Measurements from ENCODE around the gene ZNF148. TPM values are rescaled to one million over a fixed set of nuclear protein-coding genes. Genes with fewer than 3 reads are reported as not detected.
A peak's percentile ranks its signal among the peaks of the same experiment; 100 is the strongest.

The ZNF148 gene
- total RNA-seq, 4 donors from 2014 or later, result 10.7 to 25.9 (median 16.9) TPM

DNA sequence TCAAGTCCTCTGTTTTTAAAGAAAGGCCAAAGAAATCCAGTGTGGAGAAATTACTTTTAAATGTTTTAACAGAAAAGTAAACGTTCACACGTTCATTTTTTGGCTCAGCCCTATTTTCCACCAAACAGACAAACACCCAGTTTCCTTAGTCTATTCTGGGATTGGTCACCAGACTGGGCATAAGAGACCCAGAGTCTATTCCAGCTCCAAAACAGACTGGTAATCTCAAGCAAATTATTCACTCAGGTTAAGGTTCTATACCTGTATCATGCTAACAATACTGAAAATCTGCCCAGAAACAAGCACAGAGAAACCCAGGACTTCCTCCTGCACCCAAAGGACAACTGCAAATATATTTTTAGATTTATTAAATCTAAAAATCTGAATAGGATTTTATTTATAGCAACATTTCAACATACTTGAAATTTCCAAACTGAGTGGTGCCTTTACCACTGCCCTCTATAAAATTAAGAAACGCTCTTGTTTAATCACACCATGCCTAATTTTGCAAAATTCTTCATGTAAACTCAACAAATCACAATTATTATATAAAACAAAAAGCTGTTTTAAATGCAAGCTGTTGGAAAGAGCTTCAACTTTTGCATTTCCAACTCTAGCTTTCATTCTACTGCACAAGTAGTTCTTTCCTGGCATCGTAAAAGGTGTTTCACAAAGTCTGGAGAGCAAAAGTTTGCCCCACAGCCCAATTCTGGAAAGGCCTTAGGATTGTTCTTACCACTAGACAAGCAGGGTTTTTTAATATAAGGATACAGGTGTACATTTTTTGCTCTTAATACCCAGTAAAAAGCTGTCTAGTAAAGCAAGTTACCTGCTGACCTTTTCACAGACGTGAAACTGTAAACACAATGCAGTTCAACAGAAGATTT lies 18.7 kb downstream of the ZNF148 start:
- H3K27me3 ChIP-seq, result no peaks in the 10 kb centered on the region
- intact Hi-C loops (cut with DNase I), result no loop called here

DNA sequence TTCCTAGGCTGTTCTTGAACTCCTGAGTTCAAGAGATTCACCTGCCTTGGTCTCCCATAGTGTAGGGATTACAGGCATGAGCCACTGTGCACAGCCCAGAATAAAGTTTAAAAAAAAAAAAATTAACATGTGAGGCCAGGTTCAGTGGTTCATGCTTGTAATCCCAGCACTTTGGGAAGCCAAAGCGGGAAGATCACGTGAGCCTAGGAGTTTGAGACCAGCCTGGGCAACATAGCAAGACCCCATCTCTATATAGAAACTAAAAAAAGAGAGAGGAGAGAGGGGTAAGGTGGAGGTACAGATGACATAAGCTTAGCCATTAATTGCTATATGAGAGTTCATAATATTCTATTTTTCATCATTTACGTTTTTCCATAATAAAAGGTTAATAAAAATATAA lies 21.5 kb downstream of the ZNF148 start:
- H3K27me3 ChIP-seq, result no peaks in the 10 kb centered on the region
- 95 to 98% methylated on average over 3 of the region's 3 CpGs for WGBS, 2 donors
- H3K36me3 ChIP-seq, result peaks cover 0 to 5% (median 0%) of the 10 kb centered on the region in 3 donors
- intact Hi-C loops (cut with DNase I), result no loop called here
- TF ChIP-seq, protein P1, sequence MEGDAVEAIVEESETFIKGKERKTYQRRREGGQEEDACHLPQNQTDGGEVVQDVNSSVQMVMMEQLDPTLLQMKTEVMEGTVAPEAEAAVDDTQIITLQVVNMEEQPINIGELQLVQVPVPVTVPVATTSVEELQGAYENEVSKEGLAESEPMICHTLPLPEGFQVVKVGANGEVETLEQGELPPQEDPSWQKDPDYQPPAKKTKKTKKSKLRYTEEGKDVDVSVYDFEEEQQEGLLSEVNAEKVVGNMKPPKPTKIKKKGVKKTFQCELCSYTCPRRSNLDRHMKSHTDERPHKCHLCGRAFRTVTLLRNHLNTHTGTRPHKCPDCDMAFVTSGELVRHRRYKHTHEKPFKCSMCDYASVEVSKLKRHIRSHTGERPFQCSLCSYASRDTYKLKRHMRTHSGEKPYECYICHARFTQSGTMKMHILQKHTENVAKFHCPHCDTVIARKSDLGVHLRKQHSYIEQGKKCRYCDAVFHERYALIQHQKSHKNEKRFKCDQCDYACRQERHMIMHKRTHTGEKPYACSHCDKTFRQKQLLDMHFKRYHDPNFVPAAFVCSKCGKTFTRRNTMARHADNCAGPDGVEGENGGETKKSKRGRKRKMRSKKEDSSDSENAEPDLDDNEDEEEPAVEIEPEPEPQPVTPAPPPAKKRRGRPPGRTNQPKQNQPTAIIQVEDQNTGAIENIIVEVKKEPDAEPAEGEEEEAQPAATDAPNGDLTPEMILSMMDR (IDR thresholded peaks at IDR 0.05), result no peak
- no peak for TF ChIP-seq POLR2A (IDR thresholded peaks at IDR 0.05)
- H3K4me3 ChIP-seq, result no peak overlapping the region
- DNase-seq, result no peak
- H3K9me3 ChIP-seq, result no peaks in the 10 kb centered on the region
- no peak overlapping the region for H3K27ac ChIP-seq
- peaks cover 6 to 51% (median 14%) of the 10 kb centered on the region in 3 donors for H3K4me1 ChIP-seq

More for the DNA sequence above, 18.7 kb downstream of the ZNF148 start:
- Histone ChIP-seq H3K36me3 (no peaks in the 10 kb centered on the region), H3K4me3 (peak overlapping the region; percentile 42 to 74 (median 55)), H3K9me3 (no peaks in the 10 kb centered on the region), H3K27ac (peak overlapping the region; percentile 45 to 64 (median 56)), H3K4me1 (peaks cover 6 to 49% (median 12%) of the 10 kb centered on the region in 3 donors)
- DNase-seq, result no peak
- TF ChIP-seq, protein P1 (IDR thresholded peaks at IDR 0.05), result no peak
- TF ChIP-seq POLR2A (IDR thresholded peaks at IDR 0.05), result no peak
- WGBS, 2 donors, result 29 to 36% methylated on average over 5 of the region's 5 CpGs

DNA sequence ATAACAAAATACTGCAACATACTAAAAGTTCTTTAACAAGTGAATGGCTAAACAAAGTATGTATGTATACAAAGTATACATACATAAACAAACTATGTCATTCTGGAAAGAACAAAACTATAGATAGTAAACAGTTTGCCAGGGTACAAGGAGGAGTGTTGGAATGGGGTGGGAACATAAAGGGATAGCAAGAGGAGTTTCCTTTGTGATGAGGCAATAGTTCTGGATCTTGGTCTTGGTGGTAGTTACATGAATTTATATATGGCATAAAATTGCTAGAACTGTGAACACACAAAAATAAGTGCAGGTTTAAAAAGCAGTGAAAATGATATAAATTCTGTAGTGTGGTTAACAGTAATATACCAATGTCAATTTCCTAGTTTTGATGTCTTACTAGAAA lies 22.0 kb downstream of the ZNF148 start:
- Histone ChIP-seq H3K36me3 (peaks cover 0 to 5% (median 0%) of the 10 kb centered on the region in 3 donors), H3K27ac (no peak overlapping the region), H3K4me1 (peaks cover 6 to 46% (median 14%) of the 10 kb centered on the region in 3 donors), H3K27me3 (no peaks in the 10 kb centered on the region), H3K4me3 (no peak overlapping the region), H3K9me3 (no peaks in the 10 kb centered on the region)
- no peak for DNase-seq
- intact Hi-C loops (cut with DNase I), result no loop called here
- no peak for TF ChIP-seq POLR2A (IDR thresholded peaks at IDR 0.05)
- TF ChIP-seq, protein P1 (IDR thresholded peaks at IDR 0.05), result no peak

DNA sequence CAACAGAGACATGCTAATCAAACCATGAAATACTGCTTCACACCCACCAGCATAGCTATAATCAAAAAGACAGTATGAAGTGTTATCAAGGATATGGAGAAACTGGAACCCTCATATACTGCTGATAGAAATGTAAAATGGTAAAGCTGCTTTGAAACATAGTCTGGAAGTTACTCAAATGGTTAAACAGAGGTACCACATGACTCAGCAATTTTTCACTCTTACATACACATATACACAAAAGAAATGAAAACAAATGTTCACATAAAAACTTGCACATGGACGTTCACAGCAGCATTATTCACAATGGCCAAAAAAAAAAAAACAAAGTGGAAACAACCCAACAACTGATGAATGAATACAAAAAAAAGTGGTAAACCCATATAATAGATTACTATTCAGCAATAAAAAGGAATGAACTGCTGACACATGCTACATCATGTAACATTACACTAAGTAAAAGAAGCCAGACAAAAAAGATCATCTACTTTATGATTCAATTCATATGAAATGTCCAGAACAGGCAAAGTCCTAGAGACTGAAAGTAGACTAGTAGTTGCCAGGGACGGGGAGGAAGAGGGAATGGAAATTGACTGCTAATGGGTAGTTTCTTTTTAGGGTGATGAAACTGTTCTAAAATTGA lies 23.2 kb downstream of the ZNF148 start:
- Histone ChIP-seq H3K36me3 (peaks cover 0 to 5% (median 0%) of the 10 kb centered on the region in 3 donors), H3K9me3 (no peaks in the 10 kb centered on the region), H3K27me3 (no peaks in the 10 kb centered on the region), H3K27ac (no peak overlapping the region), H3K4me1 (peaks cover 0 to 34% (median 14%) of the 10 kb centered on the region in 3 donors), H3K4me3 (no peak overlapping the region)
- no peak for DNase-seq
- intact Hi-C loops (cut with DNase I), result no loop called here
- 17 to 20% methylated on average over 2 of the region's 2 CpGs for WGBS, 2 donors
- TF ChIP-seq POLR2A (IDR thresholded peaks at IDR 0.05), result no peak
- TF ChIP-seq, protein P1 (IDR thresholded peaks at IDR 0.05), result no peak

DNA sequence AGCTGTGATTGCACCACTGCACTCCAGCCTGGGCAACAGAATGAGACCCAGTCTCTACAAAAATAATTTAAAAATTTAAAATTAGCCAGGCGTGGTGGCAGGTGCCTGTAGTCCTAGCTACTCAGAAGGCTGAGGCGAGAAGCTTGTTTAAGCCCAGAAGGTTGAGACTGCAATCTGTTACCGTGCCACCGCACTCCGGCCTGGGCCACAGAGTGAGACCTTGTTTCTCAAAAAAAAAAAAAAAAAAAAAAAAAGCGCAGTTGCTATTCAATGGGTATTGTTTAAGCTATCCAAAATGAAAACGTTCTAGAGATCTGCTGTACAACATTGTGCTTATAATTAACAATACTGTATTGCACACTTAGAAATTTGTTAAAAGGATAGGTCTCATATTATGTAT lies 24.0 kb downstream of the ZNF148 start:
- Histone ChIP-seq H3K36me3 (peaks cover 0 to 5% (median 0%) of the 10 kb centered on the region in 3 donors), H3K4me3 (no peak overlapping the region), H3K4me1 (peaks cover 0 to 26% (median 8%) of the 10 kb centered on the region in 3 donors), H3K27me3 (no peaks in the 10 kb centered on the region), H3K9me3 (no peaks in the 10 kb centered on the region), H3K27ac (peak overlapping the region in 1 of 4 donors; percentile 19)
- 81 to 91% methylated on average over 7 of the region's 7 CpGs for WGBS, 2 donors
- DNase-seq, result no peak
- TF ChIP-seq POLR2A (IDR thresholded peaks at IDR 0.05), result no peak
- TF ChIP-seq, protein P1 (IDR thresholded peaks at IDR 0.05), result no peak
- intact Hi-C loops (cut with DNase I), result no loop called here
